HG03439 (cell line): ENCODE measurements around the gene YRDC.

Source experiments
- ATAC-seq: cut with Tn5 transposase; IDR thresholded peaks from one replicate; pipeline ENCODE4 v1.9.1; 2021; ENCODE audit warnings: mild to moderate bottlenecking, moderate library complexity; ENCODE audit not compliant: unreplicated experiment

Gene YRDC

GRCh38 chr1:37822906-37823815, 15.2 kb upstream of the YRDC start:
- no peak for ATAC-seq

GRCh38 chr1:37821481-37821880, 13.5 kb upstream of the YRDC start:
- no peak for ATAC-seq

DNA sequence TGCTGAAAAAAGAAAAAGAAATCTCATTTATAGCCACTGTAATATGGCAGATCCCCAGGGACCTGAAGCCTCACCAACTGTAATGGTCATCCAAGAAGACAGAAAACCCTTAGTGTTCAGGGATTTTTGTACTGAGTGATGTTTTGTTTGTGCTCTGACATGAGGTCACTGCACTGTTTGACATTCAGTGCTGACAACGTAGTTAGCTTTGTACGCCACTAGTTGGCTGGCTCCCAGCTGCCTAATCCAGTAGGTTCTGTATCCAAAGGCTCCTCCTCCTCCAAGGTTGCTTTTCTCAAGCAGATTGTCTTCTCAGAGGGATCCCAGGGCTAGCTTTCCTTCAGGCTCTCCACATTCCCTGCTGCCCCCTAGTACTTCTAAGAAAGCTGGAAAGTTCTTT, 9.5 kb upstream of the YRDC start:
- ATAC-seq: no peak

GRCh38 chr1:37814252-37814651, 6.2 kb upstream of the YRDC start:
- ATAC-seq: no peak

- ATAC-seq: no peak
These were observed 5.6 kb upstream of the YRDC start for GRCh38 chr1:37813529-37814145.

DNA sequence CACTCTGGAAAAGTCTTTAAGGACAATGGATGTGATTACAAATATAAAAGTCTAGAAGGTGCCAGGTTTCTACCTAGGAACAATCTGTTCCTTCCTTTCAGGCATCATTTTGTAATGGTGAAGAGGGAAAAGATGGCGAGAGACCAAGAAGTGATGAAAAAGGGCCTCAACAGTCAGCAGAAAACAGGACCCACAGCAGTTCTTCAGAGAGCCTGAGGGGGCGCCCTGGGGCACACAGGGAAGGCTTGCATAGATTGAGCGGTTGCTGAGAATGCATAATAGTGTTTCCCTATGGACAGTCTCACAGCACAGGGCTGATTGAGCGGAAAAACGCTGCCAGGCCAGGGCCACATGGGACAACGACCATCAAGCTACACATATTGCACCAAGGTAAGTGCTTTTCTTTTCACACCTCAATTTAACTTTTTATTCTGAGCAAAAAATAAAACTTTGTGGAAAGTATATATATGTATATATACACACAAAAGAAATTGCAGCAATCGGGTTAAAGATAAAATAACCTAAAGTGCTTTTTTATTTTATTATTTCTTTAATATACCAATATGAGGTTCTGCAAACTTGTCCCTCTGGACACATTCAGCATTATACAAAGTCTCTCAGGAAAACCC, 3.1 kb upstream of the YRDC start:
- no peak for ATAC-seq

- no peak for ATAC-seq
These were observed 1.9 kb upstream of the YRDC start for GRCh38 chr1:37809942-37810341.

DNA sequence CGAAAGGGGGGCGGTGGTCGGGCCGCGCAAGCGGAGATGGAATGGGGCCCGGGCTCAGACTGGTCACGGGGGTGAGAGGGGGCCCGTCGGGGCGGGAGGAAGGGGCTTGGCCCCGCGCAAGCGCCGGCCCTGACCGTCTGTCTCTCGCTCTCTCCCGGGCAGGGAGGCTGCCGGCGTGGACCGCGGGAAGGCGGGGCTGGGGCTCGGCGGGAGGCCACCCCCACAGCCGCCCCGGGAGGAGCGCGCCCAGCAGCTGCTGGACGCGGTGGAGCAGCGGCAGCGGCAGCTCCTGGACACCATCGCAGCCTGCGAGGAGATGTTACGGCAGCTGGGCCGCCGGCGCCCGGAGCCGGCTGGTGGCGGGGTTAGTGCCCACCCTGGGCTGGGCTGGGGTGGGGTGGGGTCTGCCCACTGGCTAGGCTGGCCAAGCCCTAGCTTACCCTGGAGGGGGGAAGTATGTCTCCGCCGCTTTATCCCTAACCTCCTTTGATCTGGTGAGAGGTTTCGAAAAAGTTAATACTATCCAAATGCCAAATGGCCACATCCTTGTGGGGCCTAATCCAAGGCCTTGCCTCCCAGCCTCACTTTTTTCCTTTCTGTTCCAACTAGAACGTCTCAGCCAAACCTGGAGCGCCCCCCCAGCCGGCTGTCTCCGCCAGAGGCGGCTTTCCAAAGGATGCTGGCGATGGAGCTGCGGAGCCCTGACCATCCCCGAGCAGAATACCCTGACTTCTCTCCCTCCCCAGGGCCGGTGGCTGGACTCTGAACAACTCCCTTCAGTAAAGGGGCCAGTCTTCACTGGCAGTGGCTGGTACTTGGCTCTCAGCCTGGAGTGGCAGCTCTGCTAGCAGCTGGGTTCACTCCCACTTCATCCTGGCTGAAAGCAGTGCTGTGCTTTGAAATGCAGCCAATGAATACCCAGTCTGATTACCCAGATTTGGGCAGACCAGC, 636 bp upstream of the YRDC start:
- ATAC-seq: peak; percentile 36

DNA sequence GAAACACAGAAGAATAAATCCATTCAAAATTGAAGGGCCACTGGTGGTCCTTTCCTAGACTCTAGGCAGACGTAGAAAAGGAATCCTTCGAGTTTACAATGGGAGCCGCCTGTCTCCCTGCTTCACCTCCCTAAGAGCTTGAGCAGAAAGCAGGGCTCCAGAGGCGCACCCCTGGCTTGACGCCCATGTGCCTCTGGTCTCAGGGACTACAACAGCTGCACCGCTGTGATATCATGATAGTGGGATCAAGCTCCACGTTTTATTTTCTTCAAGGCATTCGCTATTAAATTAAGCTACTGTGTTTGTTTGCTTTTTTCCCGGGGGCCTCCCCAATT, 821 bp downstream of the YRDC start:
- no peak for ATAC-seq

DNA sequence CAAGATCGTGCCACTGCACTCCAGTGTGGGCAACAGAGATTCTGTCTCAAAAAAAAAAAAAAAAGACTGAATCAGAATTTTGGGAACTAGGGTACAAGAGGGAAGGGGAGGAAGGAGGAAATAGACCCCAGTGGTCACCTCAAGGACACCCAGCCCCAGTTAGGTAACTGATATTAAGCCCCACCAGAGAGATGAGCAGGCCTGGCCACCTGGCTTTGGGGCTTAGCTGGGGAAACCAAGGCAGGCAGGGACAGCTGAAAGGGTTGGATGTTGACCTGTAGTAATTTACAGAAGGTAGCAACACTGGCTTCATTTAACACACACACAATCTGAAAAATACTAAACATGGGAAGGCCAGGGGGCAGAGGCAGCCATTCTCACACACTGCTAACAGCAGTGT, 5.6 kb downstream of the YRDC start:
- no peak for ATAC-seq

DNA sequence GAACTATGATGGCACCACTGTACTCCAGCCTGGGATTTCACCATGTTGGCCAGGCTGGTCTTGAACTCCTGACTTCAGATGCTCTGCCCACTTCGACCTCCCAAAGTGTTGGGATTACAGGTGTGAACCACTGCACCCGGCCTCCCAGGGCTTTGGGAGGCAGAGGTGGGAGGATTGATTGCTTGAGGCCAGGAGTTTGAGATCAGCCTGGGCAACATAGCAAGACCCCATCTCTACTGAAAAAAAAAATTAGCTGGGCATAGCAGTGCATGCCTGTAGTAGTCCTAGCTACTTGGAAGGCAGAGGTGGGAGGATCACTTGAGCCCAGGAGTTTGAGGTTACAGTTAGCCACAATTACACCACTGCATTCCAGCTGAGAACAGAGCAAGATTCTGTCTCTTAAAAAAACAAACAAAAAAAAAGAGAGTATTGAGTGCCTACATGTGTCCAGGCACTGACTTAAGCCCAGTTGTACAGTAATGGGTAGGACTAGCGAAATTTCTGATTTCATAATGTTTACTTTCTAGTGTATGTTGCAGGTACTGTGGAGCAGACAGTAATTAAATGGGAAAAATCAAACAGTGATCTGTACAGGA, 10.2 kb downstream of the YRDC start:
- no peak for ATAC-seq

GRCh38 chr1:37795340-37796125, 12.5 kb downstream of the YRDC start:
- ATAC-seq: no peak

DNA sequence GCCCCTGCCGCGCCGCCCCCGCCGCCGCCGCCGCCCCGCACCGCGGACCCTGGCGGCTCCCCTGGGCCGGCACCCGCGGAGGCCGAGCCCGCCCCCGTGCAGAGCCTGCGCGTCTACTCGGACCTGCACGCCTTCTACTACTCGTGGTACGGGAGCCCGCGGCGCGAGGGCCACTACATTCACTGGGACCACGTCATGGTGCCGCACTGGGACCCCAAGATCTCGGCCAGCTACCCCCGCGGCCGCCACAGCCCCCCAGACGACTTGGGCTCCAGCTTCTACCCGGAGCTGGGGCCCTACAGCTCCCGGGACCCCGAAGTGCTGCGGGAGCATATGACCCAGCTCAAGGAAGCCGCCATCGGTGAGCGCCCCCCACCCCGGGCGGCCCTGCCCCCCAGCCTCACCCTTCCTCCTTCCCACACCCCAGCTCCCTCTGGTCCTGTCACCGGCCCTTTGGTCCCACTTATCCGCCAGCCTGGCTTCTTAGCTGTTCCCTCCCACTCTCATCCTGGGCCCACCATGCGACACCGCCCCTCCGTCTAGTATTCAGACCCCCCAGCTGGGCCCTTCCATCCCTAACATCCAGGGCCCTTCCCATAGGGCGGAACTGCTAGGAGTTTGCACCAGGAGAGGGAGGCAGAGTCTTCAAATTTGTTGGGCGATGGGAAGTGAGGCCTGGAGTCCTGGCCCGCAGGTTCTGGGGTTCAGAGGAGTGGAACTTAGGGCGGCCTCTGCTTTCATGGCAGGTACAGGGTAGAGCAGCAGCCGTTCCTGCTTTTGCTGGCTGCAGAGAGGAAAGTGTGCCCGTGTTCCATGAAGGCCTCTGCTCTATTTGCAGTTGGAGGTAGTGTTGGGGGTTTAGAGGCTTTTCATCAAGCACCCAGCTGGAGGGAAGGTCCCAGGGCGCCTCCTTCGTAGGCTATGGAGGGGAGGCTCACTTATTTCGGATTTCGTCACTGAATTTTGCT, 13.4 kb downstream of the YRDC start:
- no peak for ATAC-seq

- peak; percentile 52 for ATAC-seq
These were observed 14.1 kb downstream of the YRDC start, which contains the start of gene MANEAL for GRCh38 chr1:37793773-37794371. TSS of gene MANEAL (plus strand) at chr1:37793847. CDS start at chr1:37794183, 336 bp downstream.

DNA sequence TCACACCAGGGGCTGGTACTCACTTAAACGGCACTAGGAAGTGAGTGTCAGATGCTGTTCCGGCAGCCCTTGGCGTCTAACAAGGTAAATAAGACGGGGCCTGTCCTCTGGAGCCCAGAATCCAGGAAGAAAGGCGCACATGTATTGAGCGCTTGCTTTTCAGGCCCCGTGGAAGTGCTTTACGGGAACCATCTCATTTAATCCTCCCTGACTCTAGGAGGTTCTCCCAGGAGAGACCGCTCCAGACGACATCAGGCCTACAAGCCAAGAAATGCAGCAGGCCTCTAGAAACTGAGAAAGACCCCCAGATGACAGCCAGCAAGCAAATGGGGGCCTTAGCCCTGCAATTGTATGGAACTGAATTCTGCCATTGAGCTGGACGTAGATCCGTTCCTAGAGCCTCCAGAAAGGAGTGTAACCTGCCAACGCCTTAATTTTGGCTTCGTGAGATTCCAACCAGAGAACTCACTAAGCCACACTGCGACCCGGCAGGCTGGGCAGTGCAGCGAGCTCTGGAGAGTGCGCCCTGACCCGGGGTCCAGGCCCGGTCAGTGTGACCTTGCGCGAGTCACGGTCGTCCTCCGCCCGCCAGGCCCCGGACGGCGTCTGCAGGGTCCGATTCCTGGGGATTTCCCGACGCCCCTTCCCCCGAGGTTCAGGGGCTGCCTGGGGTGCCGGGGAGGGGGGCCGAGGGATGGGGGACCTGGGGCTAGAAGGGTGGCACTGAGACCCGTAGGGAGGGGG, 14.9 kb downstream of the YRDC start:
- no peak for ATAC-seq

- no peak for ATAC-seq
These were observed 25.5 kb downstream of the YRDC start for GRCh38 chr1:37782491-37782890.

DNA sequence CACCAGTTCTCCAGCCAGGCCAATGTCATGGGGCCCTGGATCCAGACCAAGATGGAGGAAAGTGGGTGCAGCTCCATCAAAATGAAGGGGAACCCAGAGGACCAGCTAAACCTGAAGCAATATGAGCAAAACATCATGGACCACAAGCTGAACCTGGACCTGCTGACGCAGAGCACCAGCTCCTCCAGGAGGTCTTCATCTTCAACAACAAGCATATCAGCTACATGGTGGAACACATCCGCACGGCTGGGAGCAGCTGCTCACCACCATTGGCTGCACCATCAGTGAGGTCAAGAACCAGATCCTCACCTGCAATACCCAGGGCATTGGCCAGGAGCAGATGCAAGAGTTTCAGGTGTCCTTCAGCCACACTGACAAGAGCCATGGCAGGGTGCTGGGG, 29.4 kb downstream of the YRDC start:
- no peak for ATAC-seq
